HepG2 (cell line): ENCODE data around the gene ANKRD55. TPM values are rescaled to one million over a fixed set of nuclear protein-coding genes. Genes with fewer than 3 reads are reported as not detected.
A peak's percentile ranks its signal among the peaks of the same experiment; 100 is the strongest.

Experiments
- ATAC-seq: fragments of 200-7000 bp; cut with Tn5 transposase; 3 replicates; pipeline ENCODE4 v1.9.1; 2020; ENCODE audit warnings: mild to moderate bottlenecking, moderate library complexity
- BruUV-seq: library from RNA; stranded (reverse); fragments of 400-500 nt; replicated peaks from 2 replicates; lab custom pipeline; 2021; lab: Mats Ljungman, UMichigan
- CTCF ChIA-PET: fragments of 300-600 bp; formaldehyde crosslinking; extraction: SDS; loops from one replicate; lab custom pipeline; 2021; ENCODE audit warnings: low total read pairs, inconsistent platforms, low intra/inter-chr PET ratio; lab: Yijun Ruan, JAX
- POLR2A ChIA-PET: fragments of 350-600 bp; sonication (Branson Sonifier 250); formaldehyde crosslinking; loops from one replicate; lab custom pipeline; 2020; ENCODE audit warnings: antibody characterized with exemption, inconsistent platforms; lab: Yijun Ruan, JAX
- DNase-seq: peaks from one replicate; pipeline ENCODE4 v3.0.0-alpha.2; 2015; ENCODE audit warnings: low spot score
- FAIRE-seq: peaks from 3 replicates; lab custom pipeline; 2011; peaks lifted over from hg19 to GRCh38; lab: Jason Lieb, UNC
- H2AFZ ChIP-seq: one replicate; pipeline ENCODE4 v1.6.1; 2011; ENCODE audit warnings: low read length, inconsistent platforms
- H3K27ac ChIP-seq: fragments of 300-600 bp; 3 replicates; pipeline ENCODE4 v1.8.0; 2011; ENCODE audit warnings: mixed run types, mild to moderate bottlenecking, mixed read lengths, low read length, inconsistent platforms; ENCODE audit not compliant: insufficient read depth; ENCODE audit errors: extremely low read length
- H3K27me3 ChIP-seq, 2 experiments: fragments of 200-600 bp in 1 of 2; 2 replicates in 1 of 2; 3 replicates in 1 of 2; pipeline versions ENCODE4 v1.6.0 to v1.8.0; 2011; ENCODE audit warnings: low read length in 2 of 2, mild to moderate bottlenecking in 2 of 2, moderate library complexity in 2 of 2, inconsistent platforms in 1 of 2; ENCODE audit not compliant: insufficient read depth in 2 of 2, control insufficient read depth in 1 of 2
- H3K36me3 ChIP-seq, 2 experiments: fragments of 200-600 bp in 1 of 2; replicated peaks in 1 of 2; 2 replicates in 1 of 2; 3 replicates in 1 of 2; pipeline versions ENCODE4 v1.5.1 to v1.8.0; 2011; ENCODE audit warnings: low read length in 2 of 2, inconsistent platforms in 1 of 2; ENCODE audit not compliant: insufficient read depth in 2 of 2, control insufficient read depth in 1 of 2
- H3K4me1 ChIP-seq: 2 replicates; pipeline ENCODE4 v1.5.1; 2012; ENCODE audit warnings: low read length, inconsistent platforms; ENCODE audit not compliant: insufficient read depth
- H3K4me2 ChIP-seq: 2 replicates; pipeline ENCODE4 v1.6.0; 2011; ENCODE audit warnings: low read depth, low read length, inconsistent platforms
- H3K4me3 ChIP-seq, 3 experiments: fragments of 200-600 bp in 1 of 3; sonication (generic), shearing (Covaris generic) in 1 of 3; replicated peaks in 1 of 3; 2 replicates each; pipeline ENCODE4 v1.5.1; 2011 to 2016; ENCODE audit warnings: low read length in 3 of 3, inconsistent platforms in 2 of 3, low read depth in 2 of 3, mild to moderate bottlenecking in 2 of 3, control low read depth in 1 of 3, mixed read lengths in 1 of 3; ENCODE audit not compliant: insufficient read depth in 1 of 3
- H3K79me2 ChIP-seq: one replicate; pipeline ENCODE4 v1.6.1; 2011; ENCODE audit warnings: low read length, inconsistent platforms; ENCODE audit not compliant: insufficient read depth
- H3K9ac ChIP-seq: 2 replicates; pipeline ENCODE4 v1.6.0; 2011; ENCODE audit warnings: mild to moderate bottlenecking, low read depth, low read length, inconsistent platforms; ENCODE audit not compliant: insufficient read depth
- H3K9me3 ChIP-seq: 2 replicates; pipeline ENCODE4 v1.5.1; 2012; ENCODE audit warnings: mild to moderate bottlenecking, low read length
- H4K20me1 ChIP-seq: 2 replicates; pipeline ENCODE4 v1.6.0; 2011; ENCODE audit warnings: inconsistent platforms, mild to moderate bottlenecking, low read length, moderate library complexity; ENCODE audit not compliant: insufficient read depth
- AHR ChIP-seq: IDR thresholded peaks from 2 replicates; pipeline ENCODE4 v1.6.1; 2018; ENCODE audit warnings: missing genetic modification reagents, missing compliant biosample characterization
- GMEB1 ChIP-seq: sonication (generic); formaldehyde crosslinking; IDR thresholded peaks from 2 replicates; pipeline ENCODE4 v1.5.1; 2020; ENCODE audit warnings: missing genetic modification reagents, mild to moderate bottlenecking, borderline replicate concordance
- GPBP1L1 ChIP-seq: sonication (generic); formaldehyde crosslinking; IDR thresholded peaks from 2 replicates; pipeline ENCODE4 v1.5.0; 2020; ENCODE audit warnings: mild to moderate bottlenecking, missing genetic modification reagents
- ISX ChIP-seq: sonication (generic); formaldehyde crosslinking; conservative IDR thresholded peaks from 2 replicates; pipeline ENCODE4 v1.5.0; 2020; ENCODE audit warnings: missing genetic modification reagents
- MNT ChIP-seq: fragments of 450-650 bp; IDR thresholded peaks from 2 replicates; pipeline ENCODE4 v1.6.1; 2016
- MTF1 ChIP-seq: sonication (generic); formaldehyde crosslinking; IDR thresholded peaks from 2 replicates; pipeline ENCODE4 v1.5.0; 2020; ENCODE audit warnings: missing genetic modification reagents
- RARA ChIP-seq: IDR thresholded peaks from 2 replicates; pipeline ENCODE4 v1.6.1; 2016; ENCODE audit warnings: missing genetic modification reagents, missing compliant biosample characterization
- RXRB ChIP-seq: IDR thresholded peaks from 2 replicates; pipeline ENCODE4 v1.6.1; 2016; ENCODE audit warnings: borderline replicate concordance, missing genetic modification reagents, missing compliant biosample characterization
- SMC3 ChIP-seq: IDR thresholded peaks from 2 replicates; pipeline ENCODE4 v1.6.1; 2011; ENCODE audit warnings: low read length, improper control_type of control experiment
- SOX13 ChIP-seq, 3 experiments: fragments of 450-650 bp in 1 of 3; sonication (generic) in 1 of 3; formaldehyde crosslinking in 1 of 3; IDR thresholded peaks in 2 of 3; conservative IDR thresholded peaks in 1 of 3; 2 replicates each; pipeline versions ENCODE4 v1.5.0 to v1.6.1; 2016 to 2020; ENCODE audit warnings: antibody characterized with exemption in 1 of 3, mild to moderate bottlenecking in 1 of 3, missing compliant biosample characterization in 1 of 3, missing genetic modification reagents in 1 of 3, moderate library complexity in 1 of 3
- SOX5 ChIP-seq: IDR thresholded peaks from 2 replicates; pipeline ENCODE4 v1.6.1; 2016; ENCODE audit warnings: borderline replicate concordance
- TEAD3 ChIP-seq: optimal IDR thresholded peaks from 2 replicates; pipeline ENCODE3; 2016; ENCODE audit warnings: borderline replicate concordance
- ZNF414 ChIP-seq: sonication (generic); formaldehyde crosslinking; IDR thresholded peaks from 2 replicates; pipeline ENCODE4 v1.5.0; 2020; ENCODE audit warnings: missing genetic modification reagents
- ZNF563 ChIP-seq: sonication (generic); formaldehyde crosslinking; IDR thresholded peaks from 2 replicates; pipeline ENCODE4 v1.8.0; 2022; ENCODE audit warnings: mild to moderate bottlenecking, moderate library complexity, missing genetic modification reagents
- WGBS: methylation state at CpG from one replicate; pipeline ENCODE4 v1.1.6; 2017; ENCODE audit warnings: low lambda C conversion rate; 5-methylcytosine and 5-hydroxymethylcytosine counted together
- in situ Hi-C: cut with HindIII; loops from 2 replicates; pipeline ENCODE4 v1.10.0; 2017; ENCODE audit warnings: low pct_unique_long_range_greater_than_20kb; ENCODE audit not compliant: extremely low pct_ligation_motif_present
- intact Hi-C: fragments of 100-400 bp; cut with micrococcal nuclease; formaldehyde crosslinking; loops from one replicate; pipeline ENCODE4 v1.10.0; 2022; ENCODE audit not compliant: unreplicated experiment
- polyA plus RNA-seq, 8 experiments: library from polyadenylated mRNA; depleted of rRNA in 3 of 8; stranded (reverse) in 7 of 8; unstranded in 1 of 8; fragments of >200 nt; fragmentation: Illumina TruSeq in 4 of 8; extraction: Trizol in 4 of 8; gene quantifications; 2 replicates each; pipeline versions ENCODE4 v1.2.1 to v1.2.3, GENCODE V29; 2011 to 2016; ENCODE audit warnings: low read depth in 4 of 8, missing spikeins in 1 of 8, mixed read lengths in 1 of 8; ENCODE audit not compliant: insufficient read depth in 1 of 8
- total RNA-seq, 5 experiments: library from RNA; depleted of rRNA; stranded (reverse); fragments of >200 nt; fragmentation: Illumina TruSeq; extraction: Trizol; gene quantifications; 2 replicates each; pipeline ENCODE4 v1.2.3, GENCODE V29; 2016; ENCODE audit warnings: low read depth in 1 of 5

ANKRD55 gene
- total and polyA plus RNA-seq, 2 of the 13 experiments (the other 11 are each of a cell fraction or from before 2014, with no cell fraction given), result 0.11 to 0.28 TPM

- no peak for TF ChIP-seq SOX13 (IDR thresholded peaks at IDR 0.05)
- peak in 1 of 2 experiments; percentile 67; a peak in 2 of 4 replicates for TF ChIP-seq SOX13 (CRISPR knock-in tag; conservative IDR thresholded peaks at IDR 0.05 in 1 of 2, IDR thresholded peaks at IDR 0.05 in 1 of 2)
- TF ChIP-seq TEAD3, result peak; percentile 85
- 0 out of 2 replicates have a peak, but pooled peaks have one; percentile 11 for TF ChIP-seq RARA (CRISPR knock-in tag)
- TF ChIP-seq GPBP1L1 (CRISPR knock-in tag), result no peak
- TF ChIP-seq SOX5 (CRISPR knock-in tag), result peak; percentile 54; the same call in 1 of the 2 replicates
Measured at GRCh38 chr5:56279979-56280378, 46.8 kb upstream of the ANKRD55 start (continued).

- Histone ChIP-seq H4K20me1 (no peaks in the 10 kb centered on the region), H3K4me2 (no peak overlapping the region), H2AFZ (no peak overlapping the region), H3K27me3 (no peaks in the 10 kb centered on the region), H3K4me3 (no peak overlapping the region), H3K27ac (no peak overlapping the region), H3K9ac (no peak overlapping the region), H3K79me2 (no peaks in the 10 kb centered on the region), H3K9me3 (no peaks in the 10 kb centered on the region), H3K4me1 (peaks cover 31% of the 10 kb centered on the region), H3K36me3 (no peaks in the 10 kb centered on the region)
- 91% methylated on average over 6 of the region's 6 CpGs for WGBS
- intact Hi-C loops (no loop called here), in situ Hi-C loops (no loop called here)
- no peak for DNase-seq
- ATAC-seq, result no peak
- POLR2A ChIA-PET, result no interaction called here
- FAIRE-seq, result no peak
- CTCF ChIA-PET, result no interaction called here
- TF ChIP-seq ZNF563 (no peak), ZNF414 (CRISPR knock-in tag) (no peak), MNT (no peak), GMEB1 (CRISPR knock-in tag) (no peak), SMC3 (no peak), RXRB (CRISPR knock-in tag) (no peak), ISX (CRISPR knock-in tag) (no peak), AHR (CRISPR knock-in tag) (no peak), MTF1 (CRISPR knock-in tag) (no peak)
- BruUV-seq, result no TSS peak
Measured at GRCh38 chr5:56279291-56279690, 46.2 kb upstream of the ANKRD55 start.
